GM19043 (cell line): Measurements from ENCODE around the gene GFY.
A peak's percentile ranks its signal among the peaks of the same experiment; 100 is the strongest.
"Not testable (repeated sequence)": the region's sequence is repeated elsewhere in the genome, so short reads cannot be mapped to it uniquely, and the experiment has no call there.

ENCODE experiments used
- ATAC-seq: cut with Tn5 transposase; IDR thresholded peaks from one replicate; pipeline ENCODE4 v1.9.1; 2021; ENCODE audit warnings: low read depth; ENCODE audit not compliant: unreplicated experiment

The GFY gene

DNA sequence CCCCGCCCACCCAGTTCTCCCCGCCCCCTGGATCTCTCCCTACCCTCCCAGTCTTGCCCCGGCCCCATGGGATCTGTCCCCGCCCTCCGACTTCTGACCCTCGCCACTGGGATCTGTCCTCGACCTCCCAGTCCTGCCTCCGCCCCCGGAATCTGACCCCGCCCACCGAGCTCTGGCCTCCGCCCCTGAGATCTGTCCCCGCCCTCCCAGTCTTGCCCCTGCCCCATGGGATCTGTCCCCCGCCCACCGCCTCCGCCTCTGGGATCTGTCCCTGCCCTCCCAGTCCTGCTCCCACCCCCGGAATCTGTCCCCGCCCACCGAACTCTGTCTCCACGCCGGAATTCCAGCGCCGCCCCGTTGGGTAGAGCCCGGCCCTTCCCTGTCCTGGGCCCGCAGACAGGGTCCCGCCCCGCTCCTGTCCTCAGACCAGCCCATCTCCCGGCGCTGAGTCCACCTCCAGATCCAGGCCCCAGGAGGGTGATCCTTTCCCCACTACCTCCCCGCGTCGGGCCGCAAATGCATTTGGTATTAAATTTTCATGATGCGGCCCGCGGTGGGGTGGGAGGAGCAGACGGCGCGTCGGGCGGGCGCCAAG, 17.7 kb downstream of the GFY start:
- no peak for ATAC-seq

DNA sequence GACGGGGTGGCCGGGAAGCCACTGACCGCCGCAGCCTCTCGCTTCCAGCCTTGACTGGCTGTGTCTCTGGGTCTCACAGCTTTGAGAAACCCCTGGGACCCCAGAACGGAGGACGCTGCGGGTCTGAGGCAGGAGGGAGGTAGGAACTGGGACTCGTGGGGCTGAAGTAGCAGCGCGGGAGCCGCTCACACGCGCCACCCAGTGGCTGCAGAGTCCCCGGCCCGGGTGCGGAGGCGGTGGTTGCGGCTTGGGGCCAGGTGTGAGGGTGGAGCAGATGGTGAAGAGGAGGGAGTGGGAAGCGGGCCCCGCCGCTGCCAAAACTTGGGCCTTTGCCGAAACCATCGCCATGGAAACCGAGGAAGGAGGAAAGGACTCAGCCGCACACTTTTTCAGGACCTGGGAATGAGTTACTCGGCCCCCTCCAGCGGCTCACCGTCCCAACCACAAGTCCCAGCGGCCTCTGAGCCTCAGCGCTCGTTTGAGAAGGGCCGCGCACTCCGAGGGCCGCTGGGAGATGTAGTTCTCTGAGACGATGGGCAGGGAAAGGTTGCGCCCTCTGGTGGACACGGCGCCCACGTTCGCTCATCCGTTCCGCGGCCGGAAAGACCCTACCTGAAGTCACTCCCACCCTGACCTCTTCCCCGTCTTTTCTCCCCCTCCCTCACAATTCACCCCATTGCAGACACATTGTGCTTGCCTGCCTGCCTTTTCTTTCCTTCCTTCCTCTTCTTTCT, 18.3 kb downstream of the GFY start:
- ATAC-seq: peak; percentile 73

DNA sequence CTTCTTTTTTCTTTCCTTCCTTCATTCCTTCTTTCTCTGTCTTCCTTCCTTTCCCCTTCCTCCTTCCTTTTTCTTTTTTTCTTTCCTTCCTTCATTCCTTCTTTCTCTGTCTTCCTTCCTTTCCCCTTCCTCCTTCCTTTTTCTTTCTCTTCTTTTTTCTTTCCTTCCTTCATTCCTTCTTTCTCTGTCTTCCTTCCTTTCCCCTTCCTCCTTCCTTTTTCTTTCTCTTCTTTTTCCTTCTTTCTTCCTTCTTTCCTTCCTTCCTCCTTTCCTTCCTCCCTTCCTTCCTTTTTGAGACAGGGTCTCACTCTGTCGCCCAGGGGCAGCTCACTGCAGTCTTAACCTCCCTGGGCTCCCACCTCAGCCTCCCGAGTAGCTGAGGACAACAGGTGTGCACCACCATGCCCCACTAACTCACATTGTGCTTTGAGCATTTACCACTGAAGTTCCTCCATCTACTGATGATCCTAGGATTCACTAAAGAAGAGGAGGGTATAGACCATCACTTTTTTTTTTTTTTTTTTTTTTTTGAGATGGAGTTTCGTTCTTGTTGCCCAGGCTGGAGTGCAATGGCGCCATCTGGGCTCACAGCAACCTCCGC, 19.0 kb downstream of the GFY start:
- ATAC-seq: not testable (repeated sequence)

DNA sequence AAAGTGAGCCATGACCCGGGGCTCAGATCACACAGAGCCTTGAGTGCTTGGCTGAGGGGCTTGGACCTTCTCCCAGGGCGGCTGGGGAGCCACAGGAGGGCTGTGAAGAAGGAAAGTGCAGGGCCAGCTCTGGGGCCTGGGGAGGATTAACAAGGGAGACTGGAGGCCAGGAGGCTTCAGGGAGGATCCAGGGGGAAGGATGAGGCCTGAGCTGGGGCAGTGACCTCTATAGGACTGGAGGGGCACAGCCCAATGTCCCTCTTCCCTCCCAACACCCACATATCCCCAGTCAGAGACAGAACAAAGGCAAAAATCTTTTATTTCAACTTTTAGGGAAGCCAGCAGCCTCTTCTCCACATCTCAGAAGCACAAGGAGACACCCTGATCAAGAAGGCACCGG, 20.8 kb downstream of the GFY start:
- ATAC-seq: no peak

GRCh38 chr19:49447485-49448431, 22.6 kb downstream of the GFY start:
- ATAC-seq: no peak

- ATAC-seq: no peak
These were observed 23.2 kb downstream of the GFY start for GRCh38 chr19:49448432-49448786.

- ATAC-seq: no peak
These were observed 25.2 kb downstream of the GFY start for GRCh38 chr19:49450405-49450804.

GRCh38 chr19:49451430-49452181, 26.4 kb downstream of the GFY start, which contains the start of gene PIH1D1:
Gene PIH1D1 (minus strand): TSS chr19:49451814. CDS start chr19:49451574, 240 bp downstream.
- ATAC-seq: peak; percentile 47

DNA sequence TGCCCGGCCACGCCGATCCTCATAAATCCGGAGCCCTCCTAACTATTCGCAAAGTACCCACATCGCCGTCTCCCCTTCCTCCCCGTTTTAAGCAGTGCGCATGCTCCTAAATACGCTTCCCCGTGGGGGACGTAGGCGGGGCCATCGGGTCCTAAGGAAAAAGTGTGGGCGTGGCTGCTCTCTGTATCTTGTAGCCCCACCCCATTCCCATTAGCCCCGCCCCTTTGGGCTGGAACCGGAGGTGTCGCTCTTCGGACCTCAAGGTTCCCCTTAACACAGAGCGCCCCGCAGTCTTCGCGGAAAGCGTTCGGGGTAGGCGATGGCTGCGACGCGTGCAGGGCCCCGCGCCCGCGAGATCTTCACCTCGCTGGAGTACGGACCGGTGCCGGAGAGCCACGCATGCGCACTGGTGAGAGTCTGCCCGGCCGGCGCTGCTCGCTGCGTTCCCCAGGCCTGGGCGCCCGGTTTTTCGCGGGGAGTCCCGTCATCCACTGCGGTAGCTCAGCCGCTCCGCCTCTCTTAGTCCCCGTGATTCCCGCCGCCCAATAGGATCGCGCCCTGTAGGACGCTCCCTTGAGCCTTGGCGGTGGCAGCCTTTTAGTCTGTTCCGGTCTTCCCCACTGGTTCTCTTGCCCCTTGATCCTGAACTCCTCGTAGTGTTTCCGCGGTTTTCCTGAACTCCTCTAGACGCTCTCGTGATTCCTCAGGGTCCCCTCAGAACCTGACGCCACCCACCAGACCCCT, 28.0 kb downstream of the GFY start, which contains the start of gene ALDH16A1:
ALDH16A1 (plus strand) TSS at position 213 of the 744 bp plus-strand sequence; CDS start at position 320, 107 bp downstream.
- ATAC-seq: peak; percentile 71

DNA sequence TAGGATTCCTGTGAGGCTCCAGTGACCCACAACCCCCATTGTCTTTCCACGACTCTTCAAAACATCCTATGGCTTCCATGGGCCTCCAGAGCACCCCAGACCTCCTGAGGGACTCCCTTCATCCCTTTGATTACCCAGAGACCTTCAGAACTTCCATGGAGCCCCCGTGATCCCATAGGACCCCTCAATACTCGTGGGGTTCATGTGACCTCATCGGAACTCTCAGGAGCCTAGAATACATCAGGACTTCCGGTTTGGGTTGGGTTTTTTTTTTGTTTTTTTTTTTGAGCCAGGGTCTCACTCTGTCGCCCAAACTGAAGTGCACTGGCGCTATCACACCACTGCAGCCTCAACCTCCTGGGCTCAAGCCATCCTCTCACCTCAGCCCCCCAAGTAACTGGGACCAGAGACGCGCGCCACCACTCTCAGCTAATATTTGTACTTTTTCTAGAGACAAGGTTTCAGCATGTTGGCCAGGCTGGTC, 28.6 kb downstream of the GFY start:
- no peak for ATAC-seq

DNA sequence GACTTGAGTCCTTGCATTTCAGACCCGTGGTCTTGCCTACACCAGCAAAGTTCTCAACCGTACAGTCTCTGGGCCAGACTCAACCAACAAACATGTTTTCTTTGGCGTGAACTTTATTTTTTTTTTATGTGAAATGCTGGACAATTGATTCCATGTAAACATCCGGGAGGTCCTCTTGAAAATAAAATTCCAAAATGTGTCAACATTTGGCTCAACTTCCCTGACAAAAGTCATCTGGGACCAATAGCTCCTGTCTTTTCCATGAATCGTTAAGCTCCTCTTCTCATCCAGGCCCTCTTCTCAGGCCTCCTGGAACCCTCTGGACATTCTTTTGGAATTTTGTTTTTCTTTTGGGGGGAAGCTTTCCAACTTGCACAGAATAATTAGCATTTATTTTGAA, 30.6 kb downstream of the GFY start:
- no peak for ATAC-seq

DNA sequence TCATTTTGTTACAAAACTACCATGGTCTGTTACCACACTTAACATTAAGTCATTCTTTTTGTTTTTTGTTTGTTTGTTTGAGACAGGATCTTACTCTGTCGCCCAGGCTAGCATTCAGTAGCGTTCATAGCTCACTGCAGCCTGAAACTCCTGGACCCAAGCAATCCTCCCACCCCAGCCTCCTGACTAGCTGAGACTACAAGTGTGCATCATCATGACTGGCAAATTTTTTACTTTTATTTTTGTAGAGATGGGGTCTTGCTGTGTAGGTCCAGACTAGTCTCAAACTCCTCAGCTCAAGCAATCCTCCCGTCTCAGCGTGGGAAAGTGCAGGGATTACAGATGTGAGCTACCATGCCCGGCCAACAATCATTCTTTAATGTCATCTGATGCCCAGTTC, 31.1 kb downstream of the GFY start:
- no peak for ATAC-seq

DNA sequence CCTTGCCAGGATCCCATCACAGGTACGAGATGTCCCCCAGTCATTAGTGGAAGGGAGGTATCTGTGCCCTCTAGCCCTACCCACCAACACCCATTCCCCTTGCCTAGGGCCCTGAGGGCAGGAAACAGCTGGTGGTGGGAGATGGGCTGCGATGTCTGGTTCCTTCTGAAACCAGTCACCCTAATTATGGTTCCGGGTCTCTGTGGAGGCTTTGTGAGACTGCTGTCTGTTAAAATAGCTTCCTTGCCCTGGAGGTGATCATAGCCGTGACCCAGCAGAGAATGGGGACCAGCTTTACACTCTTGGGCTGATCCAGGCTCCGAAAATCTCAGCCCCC, 33.3 kb downstream of the GFY start:
- ATAC-seq: no peak

DNA sequence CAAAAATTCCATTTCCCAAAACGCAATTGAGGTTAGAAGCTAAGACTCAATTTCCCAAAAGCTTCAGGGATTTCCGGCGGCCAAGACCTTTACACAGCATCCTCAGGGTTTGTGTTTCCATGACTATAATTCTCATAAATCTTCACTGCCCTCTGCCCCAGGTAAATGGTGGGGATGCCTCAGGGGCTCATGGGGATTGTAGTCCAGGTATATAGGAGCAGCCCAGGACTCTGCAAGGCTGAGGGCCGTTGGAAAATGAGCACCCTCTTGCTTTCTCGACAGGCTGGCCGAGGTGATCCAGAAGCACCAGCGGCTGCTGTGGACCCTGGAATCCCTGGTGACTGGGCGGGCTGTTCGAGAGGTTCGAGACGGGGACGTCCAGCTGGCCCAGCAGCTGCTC, 34.2 kb downstream of the GFY start:
- no peak for ATAC-seq

DNA sequence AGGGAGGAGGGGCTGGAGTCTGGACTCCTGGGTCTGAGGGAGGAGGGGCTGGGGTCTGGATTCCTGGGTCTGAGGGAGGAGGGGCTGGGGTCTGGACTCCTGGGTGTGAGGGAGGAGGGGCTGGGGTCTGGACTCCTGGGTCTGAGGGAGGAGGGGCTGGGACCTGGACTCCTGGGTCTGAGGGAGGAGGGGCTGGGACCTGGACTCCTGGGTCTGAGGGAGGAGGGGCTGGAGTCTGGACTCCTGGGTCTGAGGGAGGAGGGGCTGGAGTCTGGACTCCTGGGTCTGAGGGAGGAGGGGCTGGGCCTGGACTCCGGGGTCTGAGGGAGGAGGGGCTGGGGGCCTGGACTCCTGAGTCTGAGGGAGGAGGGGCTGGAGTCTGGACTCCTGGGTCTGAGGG, 35.9 kb downstream of the GFY start:
- not testable (repeated sequence) for ATAC-seq

- ATAC-seq: no peak
These were observed 36.5 kb downstream of the GFY start for GRCh38 chr19:49461656-49462055.

- ATAC-seq: no peak
These were observed 37.3 kb downstream of the GFY start for GRCh38 chr19:49462492-49462891.

DNA sequence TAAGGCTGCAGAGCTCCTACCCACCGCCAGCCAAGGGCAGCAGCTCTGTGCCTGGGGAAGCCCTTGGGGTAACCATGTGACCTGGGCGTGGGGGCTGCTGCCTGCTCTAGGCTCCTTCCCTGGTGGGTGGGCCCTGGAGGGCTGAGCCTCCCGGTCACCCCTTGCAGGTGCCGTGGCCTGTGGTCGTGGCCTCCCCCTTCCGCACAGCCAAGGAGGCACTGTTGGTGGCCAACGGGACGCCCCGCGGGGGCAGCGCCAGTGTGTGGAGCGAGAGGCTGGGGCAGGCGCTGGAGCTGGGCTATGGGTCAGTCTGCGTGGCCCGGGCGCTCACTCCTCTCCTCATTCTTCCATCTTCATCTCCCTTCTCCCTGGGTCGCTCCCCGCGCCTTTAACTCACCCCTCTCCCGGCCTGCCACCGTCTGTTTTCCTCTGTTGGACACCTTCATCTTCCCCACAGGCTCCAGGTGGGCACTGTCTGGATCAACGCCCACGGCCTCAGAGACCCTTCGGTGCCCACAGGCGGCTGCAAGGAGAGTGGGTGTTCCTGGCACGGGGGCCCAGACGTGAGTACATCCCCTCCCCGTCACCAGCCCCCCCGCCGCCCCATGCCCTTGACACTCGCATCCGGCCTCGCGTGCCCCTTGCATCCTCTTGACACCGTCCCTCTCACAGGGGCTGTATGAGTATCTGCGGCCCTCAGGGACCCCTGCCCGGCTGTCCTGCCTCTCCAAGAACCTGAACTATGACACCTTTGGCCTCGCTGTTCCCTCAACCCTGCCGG, 39.0 kb downstream of the GFY start:
- ATAC-seq: no peak

DNA sequence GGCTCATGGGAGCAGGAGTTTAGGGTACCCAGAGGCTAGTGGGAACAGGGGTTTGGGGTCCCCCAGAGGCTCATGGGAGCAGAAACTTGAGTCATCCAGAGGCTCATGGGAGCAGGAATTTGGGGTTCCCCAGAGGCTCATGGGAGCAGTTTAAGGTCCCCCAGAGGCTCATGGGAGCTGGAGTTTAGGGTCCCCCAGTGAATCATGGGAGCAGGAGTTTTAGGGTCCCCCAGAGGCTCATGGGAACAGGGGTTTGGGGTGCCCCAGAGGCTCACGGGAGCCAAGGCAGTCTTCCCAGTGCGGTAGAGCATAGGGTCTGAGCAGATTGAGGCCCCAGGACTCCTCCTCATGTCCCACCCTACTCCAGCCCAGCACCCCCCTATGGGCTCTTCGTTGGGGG, 40.2 kb downstream of the GFY start:
- no peak for ATAC-seq
